AG09309 (cell line): Measurements from ENCODE around the gene GK.
"Not testable (repeated sequence)": the region's sequence is repeated elsewhere in the genome, so short reads cannot be mapped to it uniquely, and the experiment has no call there.

Source experiments
- DNase-seq: peaks from one replicate; pipeline ENCODE4 v3.0.0-alpha.2; 2010; ENCODE audit warnings: low read depth
- H3K4me3 ChIP-seq: 2 replicates; pipeline ENCODE4 v1.5.1; 2011; ENCODE audit warnings: mild to moderate bottlenecking, low read depth, low read length, moderate library complexity; ENCODE audit not compliant: control insufficient read depth
- TF ChIP-seq, protein P1 (sequence below): IDR thresholded peaks from 2 replicates; pipeline ENCODE4 v1.5.1; 2011; ENCODE audit warnings: mild to moderate bottlenecking, low read depth, low read length, inconsistent platforms; ENCODE audit not compliant: insufficient read depth, control insufficient read depth; ENCODE audit errors: missing control alignments

Gene GK

DNA sequence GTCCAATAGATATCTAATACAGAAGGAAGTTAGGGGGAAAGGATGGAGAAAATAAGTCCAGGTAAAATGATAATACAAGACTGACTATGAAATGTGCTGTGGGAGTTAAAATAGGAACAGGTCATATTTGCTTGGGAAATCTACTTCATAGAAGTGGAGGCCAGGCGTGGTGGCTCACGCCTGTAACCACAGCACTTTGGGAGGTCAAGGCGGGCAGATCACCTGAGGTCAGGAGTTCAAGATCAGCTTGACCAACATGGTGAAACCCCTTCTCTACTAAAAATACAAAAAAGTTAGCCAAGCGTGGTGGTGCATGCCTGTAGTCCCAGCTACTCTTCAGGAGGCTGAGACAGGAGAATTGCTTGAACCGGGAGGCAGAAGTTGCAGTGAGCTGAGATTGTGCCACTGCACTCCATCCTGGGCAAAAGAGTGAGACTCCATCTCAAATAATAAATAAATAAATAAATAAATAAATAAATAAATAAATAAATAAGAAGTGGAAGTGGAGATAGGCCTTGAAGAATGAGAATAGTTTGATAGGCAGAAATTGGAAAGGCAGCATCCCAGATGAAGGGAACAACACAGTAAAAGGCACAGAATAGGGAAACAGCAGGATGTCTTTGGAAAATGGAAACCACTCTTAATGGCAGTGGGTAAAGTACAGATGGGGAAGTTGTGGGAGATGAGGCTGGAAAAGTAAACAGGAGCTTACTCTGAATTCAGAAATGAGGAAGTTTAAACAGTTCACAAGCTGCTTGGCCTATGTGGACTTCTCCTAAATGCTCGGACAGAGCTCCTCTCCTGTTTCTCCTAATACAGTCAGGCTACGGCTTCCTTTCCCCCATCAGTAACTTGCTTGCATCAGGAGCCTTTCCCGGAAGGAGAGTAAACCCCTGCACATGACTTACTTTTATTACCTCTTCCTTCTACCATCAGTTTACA is 15.1 kb upstream of the GK start:
- DNase-seq, result no peak
- no peak overlapping the region for H3K4me3 ChIP-seq
- TF ChIP-seq, protein P1, sequence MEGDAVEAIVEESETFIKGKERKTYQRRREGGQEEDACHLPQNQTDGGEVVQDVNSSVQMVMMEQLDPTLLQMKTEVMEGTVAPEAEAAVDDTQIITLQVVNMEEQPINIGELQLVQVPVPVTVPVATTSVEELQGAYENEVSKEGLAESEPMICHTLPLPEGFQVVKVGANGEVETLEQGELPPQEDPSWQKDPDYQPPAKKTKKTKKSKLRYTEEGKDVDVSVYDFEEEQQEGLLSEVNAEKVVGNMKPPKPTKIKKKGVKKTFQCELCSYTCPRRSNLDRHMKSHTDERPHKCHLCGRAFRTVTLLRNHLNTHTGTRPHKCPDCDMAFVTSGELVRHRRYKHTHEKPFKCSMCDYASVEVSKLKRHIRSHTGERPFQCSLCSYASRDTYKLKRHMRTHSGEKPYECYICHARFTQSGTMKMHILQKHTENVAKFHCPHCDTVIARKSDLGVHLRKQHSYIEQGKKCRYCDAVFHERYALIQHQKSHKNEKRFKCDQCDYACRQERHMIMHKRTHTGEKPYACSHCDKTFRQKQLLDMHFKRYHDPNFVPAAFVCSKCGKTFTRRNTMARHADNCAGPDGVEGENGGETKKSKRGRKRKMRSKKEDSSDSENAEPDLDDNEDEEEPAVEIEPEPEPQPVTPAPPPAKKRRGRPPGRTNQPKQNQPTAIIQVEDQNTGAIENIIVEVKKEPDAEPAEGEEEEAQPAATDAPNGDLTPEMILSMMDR, result no peak

DNA sequence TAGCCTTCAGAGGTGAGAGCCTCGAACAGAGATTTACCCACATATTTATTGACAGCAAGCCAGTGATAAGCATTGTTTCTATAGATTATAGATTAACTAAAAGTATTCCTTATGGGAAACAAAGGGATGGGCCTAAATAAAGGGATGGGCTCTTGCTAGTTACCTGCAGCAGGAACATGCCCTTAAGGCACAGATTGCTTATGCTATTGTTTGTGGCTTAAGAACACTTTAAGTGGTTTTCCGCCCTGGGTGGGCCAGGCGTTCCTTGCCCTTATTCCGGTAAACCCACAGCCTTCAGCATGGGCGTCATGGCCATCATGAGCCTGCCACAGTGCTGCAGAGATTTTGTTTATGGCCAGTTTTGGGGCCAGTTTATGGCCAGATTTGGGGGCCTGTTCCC is 13.5 kb upstream of the GK start:
- not testable (repeated sequence) for DNase-seq, H3K4me3 ChIP-seq

DNA sequence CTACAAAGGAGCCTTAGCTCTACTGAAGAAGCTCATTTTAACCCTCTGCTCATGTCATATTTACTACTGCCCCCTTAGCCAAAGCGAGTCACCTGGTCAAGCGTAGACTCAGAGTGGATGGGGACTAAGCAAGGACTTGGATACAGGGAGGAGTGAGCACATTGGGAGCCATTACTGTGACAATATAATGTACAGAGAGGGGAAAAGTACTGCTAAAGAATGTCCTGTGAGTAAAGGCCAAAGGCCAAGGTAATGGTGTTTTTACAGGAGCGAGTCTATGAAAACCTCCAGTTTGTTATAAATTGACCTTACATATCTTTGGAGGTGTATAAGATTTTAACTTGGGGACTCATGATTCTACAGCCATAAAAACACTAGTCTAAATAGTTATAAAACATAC is 10.6 kb upstream of the GK start:
- no peak overlapping the region for H3K4me3 ChIP-seq
- TF ChIP-seq, protein P1, result no peak
- no peak for DNase-seq

GRCh38 chrX:30643313-30643821 is 9.9 kb upstream of the GK start:
- DNase-seq, result no peak
- TF ChIP-seq, protein P1, result no peak
- no peak overlapping the region for H3K4me3 ChIP-seq

DNA sequence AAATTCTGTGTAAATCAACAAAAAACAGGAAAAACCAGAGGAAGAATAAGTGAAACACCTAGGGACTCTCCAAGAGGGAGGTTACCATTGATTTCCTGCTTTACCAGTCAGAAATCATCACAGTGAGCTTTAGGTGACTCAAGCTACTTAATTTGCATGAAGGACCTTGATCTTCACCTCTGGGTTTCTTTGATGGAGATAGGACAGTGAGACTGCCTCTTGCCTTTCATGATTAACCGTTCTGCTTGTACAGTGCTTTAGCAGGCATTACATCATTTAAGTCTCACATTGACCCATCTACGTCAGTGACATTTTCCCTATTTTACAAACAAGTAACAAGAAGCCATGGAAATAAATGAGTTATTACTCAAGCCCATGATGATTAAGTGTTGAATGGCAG is 3.4 kb upstream of the GK start:
- no peak for DNase-seq
- TF ChIP-seq, protein P1, result no peak
- no peak overlapping the region for H3K4me3 ChIP-seq

GRCh38 chrX:30652527-30653414 is 452 bp upstream of the GK start:
- TF ChIP-seq, protein P1, result no peak
- H3K4me3 ChIP-seq, result peak overlapping the region; percentile 80
- DNase-seq, result peak; percentile 61

DNA sequence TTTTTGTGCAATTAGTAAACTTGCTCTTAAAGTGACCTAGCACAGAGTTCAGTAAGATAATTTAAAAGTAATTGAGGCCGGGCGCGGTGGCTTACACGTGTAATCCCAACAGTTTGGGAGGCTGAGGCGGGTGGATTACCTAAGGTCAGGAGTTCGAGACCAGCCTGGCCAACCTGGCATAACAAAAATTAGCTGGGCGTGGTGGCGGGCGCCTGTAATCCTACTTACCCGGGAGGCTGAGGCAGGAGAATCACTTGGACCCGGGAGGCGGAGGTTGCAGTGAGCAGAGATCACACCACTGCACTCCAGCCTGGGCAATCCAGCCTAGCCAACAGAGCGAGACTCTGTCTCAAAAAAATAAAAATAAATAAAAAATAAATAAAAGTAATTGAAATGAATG is 1.2 kb downstream of the GK start:
- not testable (repeated sequence) for DNase-seq
- peak overlapping the region; percentile 80; the same call in 1 of the 2 replicates for H3K4me3 ChIP-seq
